ENCODE data around the gene EIF3L. TPM values are rescaled to one million over a fixed set of nuclear protein-coding genes. Genes with fewer than 3 reads are reported as not detected.
A peak's percentile ranks its signal among the peaks of the same experiment; 100 is the strongest.

The EIF3L gene
- total RNA-seq, 1 donor from 2014 or later = 526 TPM

- H3K27ac Mint-ChIP-seq (ENCODE audit: unreplicated experiment) = peak overlapping the region; percentile 98
Measured at GRCh38 chr22:37904572-37905533, 55.6 kb downstream of the EIF3L start.

GRCh38 chr22:37905534-37906363, 56.5 kb downstream of the EIF3L start, which contains the start of gene MICALL1:
TSS of gene MICALL1 (plus strand) at chr22:37906297. CDS start at chr22:37906423, 126 bp downstream.
- Mint-ChIP-seq H3K9me3 (ENCODE audit: unreplicated experiment) (peaks cover 12% of the 10 kb centered on the region), H3K27me3 (ENCODE audit: unreplicated experiment) (peaks cover 24% of the 10 kb centered on the region), H3K4me3 (ENCODE audit: unreplicated experiment) (peak within 1 kb of the TSS; percentile 93), H3K36me3 (ENCODE audit: unreplicated experiment) (no peaks in the 10 kb centered on the region), H3K4me1 (ENCODE audit: low read depth, unreplicated experiment) (peaks cover 29% of the 10 kb centered on the region), H3K27ac (ENCODE audit: unreplicated experiment) (peak within 1 kb of the TSS; percentile 98)
- no peak for TF ChIP-seq CTCF (IDR thresholded peaks at IDR 0.05; ENCODE audit: partially characterized antibody, unreplicated experiment)
- DNase-seq = peak; percentile 82

More at GRCh38 chr22:37904572-37905533, 55.6 kb downstream of the EIF3L start:
- Mint-ChIP-seq H3K27me3 (ENCODE audit: unreplicated experiment) (peaks cover 24% of the 10 kb centered on the region), H3K4me1 (ENCODE audit: low read depth, unreplicated experiment) (peaks cover 23% of the 10 kb centered on the region), H3K4me3 (ENCODE audit: unreplicated experiment) (peak overlapping the region; percentile 86), H3K9me3 (ENCODE audit: unreplicated experiment) (peaks cover 12% of the 10 kb centered on the region), H3K36me3 (ENCODE audit: unreplicated experiment) (no peaks in the 10 kb centered on the region)
- TF ChIP-seq CTCF (IDR thresholded peaks at IDR 0.05; ENCODE audit: partially characterized antibody, unreplicated experiment) = no peak
- peak; percentile 82 for DNase-seq

- peak; percentile 53 for DNase-seq
- H3K4me3 Mint-ChIP-seq (ENCODE audit: unreplicated experiment) = peak overlapping the region; percentile 93
- H3K4me1 Mint-ChIP-seq (ENCODE audit: low read depth, unreplicated experiment) = peaks cover 34% of the 10 kb centered on the region
- no peak for TF ChIP-seq CTCF (IDR thresholded peaks at IDR 0.05; ENCODE audit: partially characterized antibody, unreplicated experiment)
- H3K27me3 Mint-ChIP-seq (ENCODE audit: unreplicated experiment) = peaks cover 24% of the 10 kb centered on the region
- H3K27ac Mint-ChIP-seq (ENCODE audit: unreplicated experiment) = peak overlapping the region; percentile 90
- no peaks in the 10 kb centered on the region for H3K36me3 Mint-ChIP-seq (ENCODE audit: unreplicated experiment)
- peaks cover 12% of the 10 kb centered on the region for H3K9me3 Mint-ChIP-seq (ENCODE audit: unreplicated experiment)
Measured at GRCh38 chr22:37906364-37907008, 57.3 kb downstream of the EIF3L start.

- H3K4me3 Mint-ChIP-seq (ENCODE audit: unreplicated experiment) = peak overlapping the region; percentile 93
- no peak for DNase-seq
- H3K27ac Mint-ChIP-seq (ENCODE audit: unreplicated experiment) = peak overlapping the region; percentile 90
- H3K9me3 Mint-ChIP-seq (ENCODE audit: unreplicated experiment) = peaks cover 12% of the 10 kb centered on the region
- H3K27me3 Mint-ChIP-seq (ENCODE audit: unreplicated experiment) = peaks cover 26% of the 10 kb centered on the region
- TF ChIP-seq CTCF (IDR thresholded peaks at IDR 0.05; ENCODE audit: partially characterized antibody, unreplicated experiment) = no peak
- H3K4me1 Mint-ChIP-seq (ENCODE audit: low read depth, unreplicated experiment) = peaks cover 36% of the 10 kb centered on the region
- H3K36me3 Mint-ChIP-seq (ENCODE audit: unreplicated experiment) = no peaks in the 10 kb centered on the region
Measured at GRCh38 chr22:37907036-37907954, 58.1 kb downstream of the EIF3L start.

Measured in glutamatergic neuron (in vitro differentiated cells).